ENCODE measurements around the gene MYRIP. TPM values are rescaled to one million over a fixed set of nuclear protein-coding genes. Genes with fewer than 3 reads are reported as not detected.
"Not testable (repeated sequence)": the region's sequence is repeated elsewhere in the genome, so short reads cannot be mapped to it uniquely, and the experiment has no call there.

MYRIP gene
- total RNA-seq, 1 donor = not detected

DNA sequence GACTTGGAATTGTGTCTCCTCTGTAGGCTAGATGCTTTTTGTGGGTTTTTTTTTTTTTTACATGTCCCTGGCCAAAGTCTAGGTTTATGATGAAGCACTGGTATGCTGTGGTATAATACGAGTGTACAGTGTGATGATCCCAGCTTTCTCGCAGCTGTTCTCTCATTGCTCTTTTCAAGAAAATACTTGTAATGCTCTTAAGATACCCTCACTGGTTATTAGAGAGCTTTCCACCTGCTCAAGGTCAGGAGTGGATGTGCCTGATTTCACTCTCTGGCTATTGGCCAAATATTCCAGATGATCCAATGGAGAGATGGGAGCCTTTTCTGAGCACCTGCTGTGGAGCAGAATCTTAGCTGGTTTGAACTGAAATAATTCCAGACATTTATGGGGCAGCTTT, 215.1 kb downstream of the MYRIP start:
- H3K4me3 ChIP-seq (ENCODE audit: low read depth, low read length) = no peak overlapping the region
- no peak for DNase-seq (ENCODE audit: low read depth)
- TF ChIP-seq, protein P1, sequence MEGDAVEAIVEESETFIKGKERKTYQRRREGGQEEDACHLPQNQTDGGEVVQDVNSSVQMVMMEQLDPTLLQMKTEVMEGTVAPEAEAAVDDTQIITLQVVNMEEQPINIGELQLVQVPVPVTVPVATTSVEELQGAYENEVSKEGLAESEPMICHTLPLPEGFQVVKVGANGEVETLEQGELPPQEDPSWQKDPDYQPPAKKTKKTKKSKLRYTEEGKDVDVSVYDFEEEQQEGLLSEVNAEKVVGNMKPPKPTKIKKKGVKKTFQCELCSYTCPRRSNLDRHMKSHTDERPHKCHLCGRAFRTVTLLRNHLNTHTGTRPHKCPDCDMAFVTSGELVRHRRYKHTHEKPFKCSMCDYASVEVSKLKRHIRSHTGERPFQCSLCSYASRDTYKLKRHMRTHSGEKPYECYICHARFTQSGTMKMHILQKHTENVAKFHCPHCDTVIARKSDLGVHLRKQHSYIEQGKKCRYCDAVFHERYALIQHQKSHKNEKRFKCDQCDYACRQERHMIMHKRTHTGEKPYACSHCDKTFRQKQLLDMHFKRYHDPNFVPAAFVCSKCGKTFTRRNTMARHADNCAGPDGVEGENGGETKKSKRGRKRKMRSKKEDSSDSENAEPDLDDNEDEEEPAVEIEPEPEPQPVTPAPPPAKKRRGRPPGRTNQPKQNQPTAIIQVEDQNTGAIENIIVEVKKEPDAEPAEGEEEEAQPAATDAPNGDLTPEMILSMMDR (IDR thresholded peaks at IDR 0.05; ENCODE audit: insufficient read depth, low read depth, low read length) = no peak

DNA sequence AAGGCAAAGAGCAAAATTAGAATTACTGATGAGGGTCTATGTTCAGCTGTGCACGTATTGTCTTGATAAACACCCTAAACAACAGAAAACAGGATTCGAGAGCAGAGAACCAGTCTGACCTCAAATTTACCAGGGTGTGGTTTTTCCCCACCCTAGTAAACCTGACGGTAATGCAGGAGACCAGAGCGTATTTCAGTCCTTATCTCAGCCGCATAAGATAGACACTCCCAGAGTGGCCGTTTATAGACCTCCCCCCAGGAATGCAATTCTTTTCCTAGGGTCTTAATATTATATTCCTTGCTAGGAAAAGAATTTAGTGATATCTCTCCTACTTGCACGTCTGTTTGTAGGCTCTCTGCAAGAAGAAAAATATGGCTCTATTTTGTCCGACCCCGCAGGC, 216.5 kb downstream of the MYRIP start:
- DNase-seq (ENCODE audit: low read depth); H3K4me3 ChIP-seq (ENCODE audit: low read depth, low read length): not testable (repeated sequence)

DNA sequence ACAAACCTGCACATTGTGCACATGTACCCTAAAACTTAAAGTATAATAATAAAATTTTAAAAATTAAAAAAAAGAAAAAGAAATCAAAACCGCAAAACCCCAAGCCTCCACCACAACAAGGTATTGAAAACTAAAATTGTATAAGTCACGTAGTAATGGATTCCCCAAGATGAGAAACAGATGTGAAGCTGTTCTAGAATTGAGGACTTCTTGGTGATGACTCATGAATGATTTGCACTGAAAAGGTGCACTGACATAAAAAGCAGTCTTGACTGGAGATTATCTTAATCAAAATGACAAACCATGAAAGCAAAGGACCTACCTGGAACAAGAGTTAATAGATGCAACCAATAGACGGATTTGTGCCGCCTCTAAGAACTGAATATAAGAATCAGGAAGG, 225.8 kb downstream of the MYRIP start:
- DNase-seq (ENCODE audit: low read depth) = no peak
- no peak overlapping the region for H3K4me3 ChIP-seq (ENCODE audit: low read depth, low read length)
- TF ChIP-seq, protein P1 (IDR thresholded peaks at IDR 0.05; ENCODE audit: insufficient read depth, low read depth, low read length) = no peak

DNA sequence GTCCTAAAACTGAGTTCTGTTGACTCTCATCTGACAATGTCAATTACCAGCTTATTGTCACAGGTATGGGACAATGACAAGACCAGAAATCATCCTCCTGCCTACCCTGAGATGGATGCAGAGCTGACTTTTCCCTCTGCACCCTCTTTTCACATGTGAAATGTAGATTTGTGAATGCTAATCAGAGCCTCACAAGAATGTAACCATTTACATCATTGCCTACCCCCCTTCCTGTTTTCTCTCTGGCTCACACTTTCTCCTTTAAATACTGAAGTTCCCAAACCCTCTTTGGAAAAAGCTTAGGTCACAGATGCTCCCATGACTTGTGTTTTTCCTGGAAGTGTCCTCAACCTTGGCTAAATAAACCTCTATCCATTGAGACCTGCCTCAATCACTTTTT, 228.2 kb downstream of the MYRIP start:
- no peak overlapping the region for H3K4me3 ChIP-seq (ENCODE audit: low read depth, low read length)
- no peak for DNase-seq (ENCODE audit: low read depth)
- TF ChIP-seq, protein P1 (IDR thresholded peaks at IDR 0.05; ENCODE audit: insufficient read depth, low read depth, low read length) = no peak

DNA sequence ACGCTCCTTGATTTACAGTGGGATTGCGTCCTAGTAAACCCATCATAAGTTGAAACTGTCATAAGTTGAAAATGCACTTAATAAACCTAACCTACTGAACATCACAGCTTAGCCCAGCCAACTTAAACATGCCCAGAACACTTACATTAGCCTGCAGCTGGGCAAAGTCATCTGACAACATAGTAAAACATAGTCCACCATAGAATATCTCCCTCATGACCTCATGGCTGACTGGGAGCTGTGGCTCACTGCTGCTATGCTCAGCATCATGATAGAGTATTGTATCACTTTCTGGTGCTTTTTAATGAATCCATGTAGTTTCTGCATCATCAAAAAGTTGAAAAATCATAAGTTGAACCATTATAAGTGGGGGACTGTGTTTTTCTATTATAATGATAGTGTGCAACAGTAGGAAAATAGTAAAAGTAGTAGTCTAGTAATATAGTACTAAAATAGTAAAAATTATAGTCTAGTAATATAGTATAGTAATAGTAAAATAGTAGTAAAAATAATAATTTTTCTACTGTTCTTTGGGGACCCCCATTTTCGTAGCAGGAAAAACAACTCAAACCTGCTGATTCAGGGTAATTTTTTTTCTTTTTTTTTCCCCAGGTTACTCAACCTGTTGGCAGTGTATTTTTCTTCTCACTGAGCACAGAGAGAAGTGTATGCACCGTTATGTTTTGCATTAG, 233.5 kb downstream of the MYRIP start:
- DNase-seq (ENCODE audit: low read depth) = no peak
- TF ChIP-seq, protein P1 (IDR thresholded peaks at IDR 0.05; ENCODE audit: insufficient read depth, low read depth, low read length) = no peak
- H3K4me3 ChIP-seq (ENCODE audit: low read depth, low read length) = no peak overlapping the region

DNA sequence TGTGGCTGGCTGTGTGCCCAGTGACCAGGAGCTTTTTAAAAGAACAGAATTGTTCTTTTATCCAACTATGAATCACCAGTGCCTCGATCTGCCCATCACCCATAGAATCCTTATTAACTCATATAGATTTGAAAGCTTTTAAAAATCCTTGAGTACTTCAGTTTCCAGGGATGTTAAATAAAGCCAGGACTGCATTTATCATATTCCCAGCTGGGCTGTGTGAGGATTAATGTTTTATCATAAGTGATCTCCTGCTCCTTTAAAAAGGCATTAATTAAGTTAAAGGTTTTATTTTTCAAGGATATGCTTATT, 234.0 kb downstream of the MYRIP start:
- peak; percentile 5 for DNase-seq (ENCODE audit: low read depth)
- TF ChIP-seq, protein P1 (IDR thresholded peaks at IDR 0.05; ENCODE audit: insufficient read depth, low read depth, low read length) = no peak
- H3K4me3 ChIP-seq (ENCODE audit: low read depth, low read length) = no peak overlapping the region

DNA sequence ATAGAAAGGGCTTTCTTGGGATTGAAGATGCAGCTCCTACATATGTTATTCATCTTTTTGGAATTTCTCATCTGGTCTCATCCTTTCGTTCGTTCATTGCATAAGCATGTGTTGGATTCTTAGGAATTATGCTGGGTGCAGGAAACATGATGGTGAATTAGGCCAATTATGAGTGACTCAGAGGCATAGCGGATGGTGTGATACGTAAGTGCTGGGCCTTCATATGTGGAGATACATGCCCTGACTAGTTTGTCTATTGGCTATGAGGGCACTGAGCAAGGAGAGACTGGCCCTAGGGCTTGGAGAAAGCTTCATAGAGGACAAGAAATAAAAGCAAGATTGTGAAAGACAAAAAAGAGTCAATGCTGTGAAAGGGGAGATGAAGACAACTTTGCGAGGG, 235.1 kb downstream of the MYRIP start:
- TF ChIP-seq, protein P1 (IDR thresholded peaks at IDR 0.05; ENCODE audit: insufficient read depth, low read depth, low read length) = no peak
- peak; percentile 7 for DNase-seq (ENCODE audit: low read depth)

More for the DNA sequence above, 235.1 kb downstream of the MYRIP start:
- no peak overlapping the region for H3K4me3 ChIP-seq (ENCODE audit: low read depth, low read length)

Data from fibroblast of villous mesenchyme (primary cell).